ENCODE measurements around the gene CTBP1.

The CTBP1 gene

DNA sequence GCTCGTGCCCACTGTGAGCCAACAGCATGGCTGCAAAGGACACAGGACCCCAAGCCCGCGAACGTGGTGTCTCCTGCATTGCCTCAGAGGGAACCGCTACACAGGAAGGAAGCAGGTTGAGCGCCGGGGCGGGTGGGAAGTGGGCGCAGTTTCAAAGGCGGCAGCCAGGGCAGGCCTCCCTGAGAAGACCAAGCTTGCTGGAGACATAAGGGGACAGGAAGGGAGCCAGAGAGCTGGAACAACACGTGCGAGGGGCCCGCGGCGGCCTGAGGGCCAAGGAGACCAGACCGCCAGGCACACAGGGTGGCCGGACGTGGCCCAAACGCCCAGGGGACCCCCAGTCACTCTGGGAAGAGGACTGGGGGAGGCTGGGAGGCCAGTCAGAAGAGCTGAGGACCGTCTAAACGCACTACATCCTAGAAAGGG is 32.0 kb downstream of the CTBP1 start:
- no peak overlapping the region for H3K9ac ChIP-seq (ENCODE audit: low read length)
- H3K4me1 ChIP-seq (ENCODE audit: control insufficient read depth, low read depth, low read length), result no peaks in the 10 kb centered on the region
- no peak overlapping the region for H3K4me3 ChIP-seq (ENCODE audit: low read length)

GRCh38 chr4:1216076-1216614 is 32.8 kb downstream of the CTBP1 start:
- Histone ChIP-seq H3K27ac (ENCODE audit: low read length) (no peak overlapping the region), H3K4me1 (ENCODE audit: control insufficient read depth, low read depth, low read length) (no peaks in the 10 kb centered on the region), H3K27me3 (ENCODE audit: control insufficient read depth, insufficient read depth, low read length) (no peaks in the 10 kb centered on the region), H3K4me3 (ENCODE audit: low read length) (no peak overlapping the region), H3K9ac (ENCODE audit: low read length) (no peak overlapping the region), H3K36me3 (ENCODE audit: control insufficient read depth, low read depth, low read length) (peaks cover 18% of the 10 kb centered on the region), H3K9me3 (ENCODE audit: control insufficient read depth, low read depth, low read length) (no peaks in the 10 kb centered on the region)

More for the DNA sequence above, 32.0 kb downstream of the CTBP1 start:
- Histone ChIP-seq H3K9me3 (ENCODE audit: control insufficient read depth, low read depth, low read length) (no peaks in the 10 kb centered on the region), H3K27me3 (ENCODE audit: control insufficient read depth, insufficient read depth, low read length) (no peaks in the 10 kb centered on the region), H3K36me3 (ENCODE audit: control insufficient read depth, low read depth, low read length) (peaks cover 17% of the 10 kb centered on the region), H3K27ac (ENCODE audit: low read length) (no peak overlapping the region)

DNA sequence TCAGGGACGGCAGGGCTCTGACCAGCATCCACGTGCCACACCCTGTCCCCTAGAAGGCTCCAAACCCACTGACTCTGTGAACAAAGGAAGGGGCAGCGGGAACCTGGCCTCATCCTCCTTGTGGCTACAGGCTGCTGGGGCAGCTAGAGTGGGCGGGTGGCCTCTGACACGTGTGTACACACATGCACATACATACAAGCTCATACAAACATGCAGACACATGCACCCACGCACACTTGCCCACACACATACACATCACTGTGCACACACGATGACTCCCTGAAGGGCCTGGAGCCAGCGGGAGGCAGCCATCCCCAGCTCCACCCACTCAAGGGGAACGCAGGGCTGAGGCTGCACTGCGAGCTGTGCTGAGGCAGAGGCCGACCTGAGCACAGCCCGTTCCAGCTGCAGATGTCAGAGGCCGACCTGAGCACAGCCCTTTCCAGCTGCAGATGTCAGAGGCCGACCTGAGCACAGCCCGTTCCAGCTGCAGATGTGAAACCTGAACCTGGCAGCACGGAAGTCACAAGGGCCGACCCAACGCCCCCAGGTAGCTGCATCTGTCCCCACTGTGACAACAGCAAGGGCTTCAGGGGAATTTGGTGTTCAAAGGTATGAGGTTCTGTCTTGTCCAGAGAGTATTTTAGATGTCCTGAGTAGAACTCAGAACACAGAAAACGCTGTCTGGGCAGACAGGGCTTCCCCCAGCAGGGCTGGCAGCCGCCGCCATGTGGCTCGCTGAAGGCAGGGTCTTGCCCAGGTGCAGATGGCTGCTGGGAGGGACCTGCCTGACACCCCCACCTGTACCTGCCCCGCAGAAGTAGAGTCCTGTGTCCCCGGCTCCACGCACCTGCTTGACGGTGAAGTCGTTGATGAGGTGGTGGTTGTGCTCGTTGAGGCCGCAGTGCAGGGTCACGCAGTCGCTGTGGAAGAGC is 33.5 kb downstream of the CTBP1 start:
- no peaks in the 10 kb centered on the region for H3K9me3 ChIP-seq (ENCODE audit: control insufficient read depth, low read depth, low read length)
- H3K4me1 ChIP-seq (ENCODE audit: control insufficient read depth, low read depth, low read length), result no peaks in the 10 kb centered on the region
- no peak overlapping the region for H3K27ac ChIP-seq (ENCODE audit: low read length)
- no peak overlapping the region for H3K9ac ChIP-seq (ENCODE audit: low read length)
- H3K27me3 ChIP-seq (ENCODE audit: control insufficient read depth, insufficient read depth, low read length), result no peaks in the 10 kb centered on the region
- no peak overlapping the region for H3K4me3 ChIP-seq (ENCODE audit: low read length)
- H3K36me3 ChIP-seq (ENCODE audit: control insufficient read depth, low read depth, low read length), result peaks cover 21% of the 10 kb centered on the region

GRCh38 chr4:1214101-1215095 is 34.5 kb downstream of the CTBP1 start:
- Histone ChIP-seq H3K27ac (ENCODE audit: low read length) (no peak overlapping the region), H3K27me3 (ENCODE audit: control insufficient read depth, insufficient read depth, low read length) (no peaks in the 10 kb centered on the region), H3K36me3 (ENCODE audit: control insufficient read depth, low read depth, low read length) (peaks cover 17% of the 10 kb centered on the region), H3K4me3 (ENCODE audit: low read length) (no peak overlapping the region), H3K9me3 (ENCODE audit: control insufficient read depth, low read depth, low read length) (no peaks in the 10 kb centered on the region), H3K4me1 (ENCODE audit: control insufficient read depth, low read depth, low read length) (no peaks in the 10 kb centered on the region), H3K9ac (ENCODE audit: low read length) (no peak overlapping the region)

- H3K36me3 ChIP-seq (ENCODE audit: control insufficient read depth, low read depth, low read length), result peaks cover 17% of the 10 kb centered on the region
- H3K9ac ChIP-seq (ENCODE audit: low read length), result no peak overlapping the region
Measured at GRCh38 chr4:1213336-1213995, 35.5 kb downstream of the CTBP1 start.

GRCh38 chr4:1212546-1213335 is 36.2 kb downstream of the CTBP1 start:
- peaks cover 17% of the 10 kb centered on the region for H3K36me3 ChIP-seq (ENCODE audit: control insufficient read depth, low read depth, low read length)

More at GRCh38 chr4:1213336-1213995, 35.5 kb downstream of the CTBP1 start:
- Histone ChIP-seq H3K27me3 (ENCODE audit: control insufficient read depth, insufficient read depth, low read length) (no peaks in the 10 kb centered on the region), H3K27ac (ENCODE audit: low read length) (no peak overlapping the region), H3K9me3 (ENCODE audit: control insufficient read depth, low read depth, low read length) (no peaks in the 10 kb centered on the region), H3K4me1 (ENCODE audit: control insufficient read depth, low read depth, low read length) (no peaks in the 10 kb centered on the region), H3K4me3 (ENCODE audit: low read length) (no peak overlapping the region)

DNA sequence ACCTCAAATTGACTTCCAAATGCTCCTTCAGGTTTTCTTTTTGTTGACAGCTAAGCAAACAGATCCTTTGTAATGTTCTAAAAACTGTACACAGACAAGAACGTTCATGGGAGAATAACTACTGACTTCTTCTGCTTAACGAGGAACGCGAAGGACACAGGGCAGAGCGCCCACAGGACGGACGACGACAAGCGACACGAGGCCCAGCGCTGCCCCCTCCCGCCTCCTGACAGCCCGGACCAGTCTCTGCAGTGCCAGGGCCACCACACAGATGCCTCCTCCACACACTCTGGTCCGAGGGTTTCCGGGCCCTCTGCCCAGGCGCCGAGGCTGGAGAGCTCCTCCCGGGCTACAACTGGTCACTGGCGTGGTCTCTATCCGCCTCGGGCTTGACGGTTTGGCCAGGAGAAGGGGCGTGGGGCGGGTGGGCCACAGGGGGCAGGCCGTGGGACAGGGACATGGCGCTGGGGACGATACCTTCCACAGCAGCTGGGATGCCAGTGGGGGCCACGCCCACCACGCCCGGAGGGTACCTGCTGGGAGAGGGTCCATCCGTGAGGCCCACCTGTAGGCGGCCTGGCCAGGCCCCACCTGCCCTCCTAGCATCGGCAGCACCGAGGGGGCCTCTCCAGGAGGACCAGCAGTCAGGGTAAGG is 36.9 kb downstream of the CTBP1 start:
- no peak overlapping the region for H3K27ac ChIP-seq (ENCODE audit: low read length)
- H3K36me3 ChIP-seq (ENCODE audit: control insufficient read depth, low read depth, low read length), result peaks cover 17% of the 10 kb centered on the region
- no peak overlapping the region for H3K9ac ChIP-seq (ENCODE audit: low read length)
- H3K4me3 ChIP-seq (ENCODE audit: low read length), result no peak overlapping the region
- H3K9me3 ChIP-seq (ENCODE audit: control insufficient read depth, low read depth, low read length), result no peaks in the 10 kb centered on the region
- no peaks in the 10 kb centered on the region for H3K4me1 ChIP-seq (ENCODE audit: control insufficient read depth, low read depth, low read length)
- H3K27me3 ChIP-seq (ENCODE audit: control insufficient read depth, insufficient read depth, low read length), result no peaks in the 10 kb centered on the region

More at GRCh38 chr4:1212546-1213335, 36.2 kb downstream of the CTBP1 start:
- Histone ChIP-seq H3K4me3 (ENCODE audit: low read length) (no peak overlapping the region), H3K27ac (ENCODE audit: low read length) (no peak overlapping the region), H3K9ac (ENCODE audit: low read length) (no peak overlapping the region), H3K9me3 (ENCODE audit: control insufficient read depth, low read depth, low read length) (no peaks in the 10 kb centered on the region), H3K27me3 (ENCODE audit: control insufficient read depth, insufficient read depth, low read length) (no peaks in the 10 kb centered on the region), H3K4me1 (ENCODE audit: control insufficient read depth, low read depth, low read length) (no peaks in the 10 kb centered on the region)

DNA sequence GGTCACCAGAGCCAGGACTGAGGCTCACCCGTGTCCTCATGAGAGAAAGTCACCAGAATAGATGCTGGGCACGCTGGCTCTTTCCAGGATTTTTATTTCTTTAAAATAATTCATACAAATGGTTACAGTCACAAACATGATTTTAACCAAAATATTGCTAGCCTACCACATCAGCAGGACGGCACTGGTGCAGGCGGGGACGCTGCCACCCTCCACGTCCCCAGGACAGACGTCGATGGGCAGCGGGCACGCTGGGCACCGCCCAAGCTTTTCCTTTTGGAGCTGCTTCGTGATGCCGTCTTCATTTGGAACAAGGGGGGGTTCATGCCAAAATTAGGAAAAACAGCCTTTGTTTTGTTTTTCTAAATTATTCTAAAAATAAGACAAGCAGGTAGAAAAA is 37.6 kb downstream of the CTBP1 start:
- no peaks in the 10 kb centered on the region for H3K4me1 ChIP-seq (ENCODE audit: control insufficient read depth, low read depth, low read length)
- peaks cover 17% of the 10 kb centered on the region for H3K36me3 ChIP-seq (ENCODE audit: control insufficient read depth, low read depth, low read length)
- no peaks in the 10 kb centered on the region for H3K27me3 ChIP-seq (ENCODE audit: control insufficient read depth, insufficient read depth, low read length)
- no peak overlapping the region for H3K9ac ChIP-seq (ENCODE audit: low read length)
- no peak overlapping the region for H3K4me3 ChIP-seq (ENCODE audit: low read length)
- no peak overlapping the region for H3K27ac ChIP-seq (ENCODE audit: low read length)
- H3K9me3 ChIP-seq (ENCODE audit: control insufficient read depth, low read depth, low read length), result no peaks in the 10 kb centered on the region

- no peaks in the 10 kb centered on the region for H3K4me1 ChIP-seq (ENCODE audit: control insufficient read depth, low read depth, low read length)
- peaks cover 17% of the 10 kb centered on the region for H3K36me3 ChIP-seq (ENCODE audit: control insufficient read depth, low read depth, low read length)
- no peaks in the 10 kb centered on the region for H3K27me3 ChIP-seq (ENCODE audit: control insufficient read depth, insufficient read depth, low read length)
- H3K9me3 ChIP-seq (ENCODE audit: control insufficient read depth, low read depth, low read length), result no peaks in the 10 kb centered on the region
- H3K27ac ChIP-seq (ENCODE audit: low read length), result no peak overlapping the region
- H3K9ac ChIP-seq (ENCODE audit: low read length), result no peak overlapping the region
- H3K4me3 ChIP-seq (ENCODE audit: low read length), result no peak overlapping the region
Measured at GRCh38 chr4:1210971-1211370, 38.0 kb downstream of the CTBP1 start.

DNA sequence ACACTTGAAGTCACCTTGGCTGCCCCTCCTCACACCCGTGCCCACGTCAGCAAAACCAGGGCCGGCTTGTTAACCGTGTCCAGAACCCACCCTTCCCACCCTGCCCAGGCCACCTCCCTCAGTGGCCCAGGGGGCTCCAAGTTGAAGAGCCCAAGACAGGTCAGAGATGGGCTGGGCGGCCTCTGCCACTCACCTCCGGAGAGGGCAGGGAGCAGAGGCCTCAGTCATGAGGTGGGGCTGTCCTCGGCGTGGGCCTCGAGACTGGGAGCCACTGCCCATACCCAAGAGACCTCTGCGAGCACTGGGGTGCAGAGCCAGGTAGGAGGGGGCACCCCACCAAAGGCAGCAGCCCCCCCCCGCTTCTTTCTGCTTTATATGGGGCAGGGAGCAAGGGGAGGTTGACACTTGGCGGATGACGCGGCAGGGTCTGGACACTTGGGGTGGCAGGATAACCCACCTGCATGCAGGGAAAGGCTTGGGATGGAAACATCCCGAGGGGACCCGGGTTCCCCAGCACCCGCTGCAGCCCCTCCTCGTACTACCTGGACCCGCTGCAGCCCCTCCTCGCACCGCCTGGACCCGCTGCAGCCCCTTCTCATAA is 38.6 kb downstream of the CTBP1 start:
- H3K9me3 ChIP-seq (ENCODE audit: control insufficient read depth, low read depth, low read length), result no peaks in the 10 kb centered on the region
- H3K27ac ChIP-seq (ENCODE audit: low read length), result no peak overlapping the region
- H3K4me3 ChIP-seq (ENCODE audit: low read length), result no peak overlapping the region
- H3K36me3 ChIP-seq (ENCODE audit: control insufficient read depth, low read depth, low read length), result peaks cover 12% of the 10 kb centered on the region
- no peaks in the 10 kb centered on the region for H3K27me3 ChIP-seq (ENCODE audit: control insufficient read depth, insufficient read depth, low read length)
- H3K4me1 ChIP-seq (ENCODE audit: control insufficient read depth, low read depth, low read length), result no peaks in the 10 kb centered on the region
- no peak overlapping the region for H3K9ac ChIP-seq (ENCODE audit: low read length)

Measured in iPS-18a (cell line).